ENCODE data around the gene FXYD7.

DNA sequence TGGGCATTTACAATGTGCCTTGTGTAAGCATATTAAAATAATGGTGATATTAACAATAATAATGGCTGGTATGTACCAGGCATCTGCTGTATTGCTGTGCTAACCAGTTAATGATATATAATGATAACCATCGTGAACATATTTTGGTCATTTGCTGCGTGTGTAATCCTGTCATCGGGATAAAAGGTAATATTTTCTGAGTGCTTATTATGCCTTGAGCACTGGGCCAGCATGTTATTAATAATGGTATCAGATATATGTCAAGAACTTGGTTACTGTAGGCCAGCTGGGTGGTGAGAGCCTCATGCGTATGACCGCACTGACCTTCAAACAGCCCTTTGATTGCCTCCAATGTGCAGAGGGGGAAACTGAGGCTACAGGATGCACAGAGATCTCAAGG lies 49.6 kb upstream of the FXYD7 start:
- TF ChIP-seq, protein P1, sequence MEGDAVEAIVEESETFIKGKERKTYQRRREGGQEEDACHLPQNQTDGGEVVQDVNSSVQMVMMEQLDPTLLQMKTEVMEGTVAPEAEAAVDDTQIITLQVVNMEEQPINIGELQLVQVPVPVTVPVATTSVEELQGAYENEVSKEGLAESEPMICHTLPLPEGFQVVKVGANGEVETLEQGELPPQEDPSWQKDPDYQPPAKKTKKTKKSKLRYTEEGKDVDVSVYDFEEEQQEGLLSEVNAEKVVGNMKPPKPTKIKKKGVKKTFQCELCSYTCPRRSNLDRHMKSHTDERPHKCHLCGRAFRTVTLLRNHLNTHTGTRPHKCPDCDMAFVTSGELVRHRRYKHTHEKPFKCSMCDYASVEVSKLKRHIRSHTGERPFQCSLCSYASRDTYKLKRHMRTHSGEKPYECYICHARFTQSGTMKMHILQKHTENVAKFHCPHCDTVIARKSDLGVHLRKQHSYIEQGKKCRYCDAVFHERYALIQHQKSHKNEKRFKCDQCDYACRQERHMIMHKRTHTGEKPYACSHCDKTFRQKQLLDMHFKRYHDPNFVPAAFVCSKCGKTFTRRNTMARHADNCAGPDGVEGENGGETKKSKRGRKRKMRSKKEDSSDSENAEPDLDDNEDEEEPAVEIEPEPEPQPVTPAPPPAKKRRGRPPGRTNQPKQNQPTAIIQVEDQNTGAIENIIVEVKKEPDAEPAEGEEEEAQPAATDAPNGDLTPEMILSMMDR (IDR thresholded peaks at IDR 0.05) = no peak
- TF ChIP-seq POLR2A (IDR thresholded peaks at IDR 0.05) = no peak

Data from lower leg skin (tissue), 3 donors.